ENCODE data around the gene PAN3. TPM values are rescaled to one million over a fixed set of nuclear protein-coding genes. Genes with fewer than 3 reads are reported as not detected.

PAN3 gene
- total RNA-seq, 1 experiment from 2014 or later, result 32.9 TPM

DNA sequence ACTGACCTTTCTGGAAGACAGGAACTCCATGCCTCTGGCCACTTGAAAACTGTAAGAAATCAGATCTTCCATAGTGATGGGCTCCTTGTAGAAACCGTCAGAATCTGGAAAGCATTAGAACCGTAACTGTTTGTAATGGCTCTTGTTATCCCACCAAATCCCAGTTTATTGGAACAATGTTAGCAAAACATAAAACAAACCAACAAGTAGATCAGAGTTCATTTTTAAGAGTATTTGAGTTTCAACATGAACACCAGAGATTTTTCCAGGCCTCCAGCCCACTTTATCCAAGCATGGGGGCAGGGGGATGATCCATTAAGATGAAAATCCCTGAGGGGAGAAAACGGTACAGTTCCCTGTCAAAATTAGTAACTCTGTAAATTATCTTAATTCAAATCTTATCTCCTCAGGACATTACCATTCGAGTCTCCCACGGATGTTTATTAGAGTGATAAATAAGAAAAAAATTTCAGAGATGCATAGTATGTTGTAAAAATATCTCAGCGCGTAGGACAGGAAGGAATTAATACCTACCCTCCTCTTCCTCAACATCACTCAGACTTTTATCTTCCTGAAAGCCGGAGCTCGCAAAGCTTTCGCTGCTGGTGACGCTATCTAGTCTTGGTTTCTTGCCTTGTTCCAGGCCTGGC is 184.0 kb downstream of the PAN3 start:
- intact Hi-C loops (cut with micrococcal nuclease), result no loop called here
- no TSS peak for BruUV-seq (replicated peaks)
- DNase-seq (ENCODE audit: unreplicated experiment), result no peak
- ChIA-PET POLR2A (no interaction called here), CTCF (interaction anchor here (0.7 to 4.7 kb wide), 8 partner anchors 16 to 1241 kb away, joined by 3 to 85 read pairs (median 3); no protein-coding TSS in a partner anchor)
- TF ChIP-seq CTCF (IDR thresholded peaks at IDR 0.05; ENCODE audit: unreplicated experiment), result no peak
- Mint-ChIP-seq H3K36me3 (ENCODE audit: insufficient read depth, unreplicated experiment) (no peaks in the 10 kb centered on the region), H3K9me3 (ENCODE audit: unreplicated experiment) (no peaks in the 10 kb centered on the region), H3K4me3 (ENCODE audit: unreplicated experiment) (no peak overlapping the region), H3K27me3 (ENCODE audit: insufficient read depth, unreplicated experiment) (no peaks in the 10 kb centered on the region), H3K27ac (ENCODE audit: low read depth, unreplicated experiment) (no peak overlapping the region), H3K4me1 (ENCODE audit: insufficient read depth, unreplicated experiment) (no peaks in the 10 kb centered on the region)

GRCh38 chr13:28324181-28324789 is 185.9 kb downstream of the PAN3 start:
- peak; percentile 78 for TF ChIP-seq CTCF (IDR thresholded peaks at IDR 0.05; ENCODE audit: unreplicated experiment)
- Mint-ChIP-seq H3K9me3 (ENCODE audit: unreplicated experiment) (no peaks in the 10 kb centered on the region), H3K27me3 (ENCODE audit: insufficient read depth, unreplicated experiment) (no peaks in the 10 kb centered on the region), H3K4me3 (ENCODE audit: unreplicated experiment) (no peak overlapping the region), H3K36me3 (ENCODE audit: insufficient read depth, unreplicated experiment) (no peaks in the 10 kb centered on the region), H3K27ac (ENCODE audit: low read depth, unreplicated experiment) (no peak overlapping the region), H3K4me1 (ENCODE audit: insufficient read depth, unreplicated experiment) (no peaks in the 10 kb centered on the region)
- ChIA-PET CTCF (interaction anchor here (0.6 to 4.7 kb wide), 38 partner anchors 8 to 1749 kb away, joined by 3 to 85 read pairs (median 4); no protein-coding TSS in a partner anchor), POLR2A (interaction anchor here (0.9 kb wide), 1 partner anchor 332 kb away, joined by 3 read pairs; no protein-coding TSS in a partner anchor)
- DNase-seq (ENCODE audit: unreplicated experiment), result peak; percentile 80
- intact Hi-C loops (cut with micrococcal nuclease), result loop anchor here (1.0 to 2.0 kb wide), 3 partner anchors 312 to 1039 kb away; no protein-coding TSS in a partner anchor
- no TSS peak for BruUV-seq (replicated peaks)

DNA sequence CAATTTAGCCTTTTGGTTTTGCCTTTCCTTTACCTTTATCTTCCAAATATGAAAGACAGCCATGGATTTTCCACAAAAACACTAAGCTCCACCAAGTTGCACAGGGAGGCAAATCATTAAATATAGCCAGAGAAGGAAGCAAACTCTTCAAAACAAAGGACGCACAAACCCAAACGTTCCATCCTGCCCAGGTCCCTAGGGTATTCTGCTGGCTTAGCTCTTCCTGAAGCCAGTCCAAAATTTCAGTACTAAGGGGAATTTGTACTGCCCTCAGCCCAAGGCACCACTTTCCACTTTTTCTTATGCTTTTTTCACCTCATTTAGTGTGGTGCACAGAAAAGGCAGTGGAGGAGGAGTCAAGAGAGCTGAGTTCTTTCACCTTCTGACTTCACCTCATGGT is 186.7 kb downstream of the PAN3 start:
- no peak overlapping the region for H3K27ac Mint-ChIP-seq (ENCODE audit: low read depth, unreplicated experiment)
- no peak for TF ChIP-seq CTCF (IDR thresholded peaks at IDR 0.05; ENCODE audit: unreplicated experiment)
- H3K4me1 Mint-ChIP-seq (ENCODE audit: insufficient read depth, unreplicated experiment), result no peaks in the 10 kb centered on the region
- H3K4me3 Mint-ChIP-seq (ENCODE audit: unreplicated experiment), result no peak overlapping the region
- ChIA-PET CTCF (interaction anchor here (0.6 to 4.7 kb wide), 26 partner anchors 9 to 1748 kb away, joined by 3 to 85 read pairs (median 4); no protein-coding TSS in a partner anchor), POLR2A (interaction anchor here (0.9 kb wide), 1 partner anchor 331 kb away, joined by 3 read pairs; no protein-coding TSS in a partner anchor)
- H3K9me3 Mint-ChIP-seq (ENCODE audit: unreplicated experiment), result no peaks in the 10 kb centered on the region
- no peaks in the 10 kb centered on the region for H3K27me3 Mint-ChIP-seq (ENCODE audit: insufficient read depth, unreplicated experiment)
- DNase-seq (ENCODE audit: unreplicated experiment), result no peak
- no peaks in the 10 kb centered on the region for H3K36me3 Mint-ChIP-seq (ENCODE audit: insufficient read depth, unreplicated experiment)
- BruUV-seq (replicated peaks), result no TSS peak
- intact Hi-C loops (cut with micrococcal nuclease), result loop anchor here (2.0 kb wide), 1 partner anchor 1038 kb away; no protein-coding TSS in a partner anchor

DNA sequence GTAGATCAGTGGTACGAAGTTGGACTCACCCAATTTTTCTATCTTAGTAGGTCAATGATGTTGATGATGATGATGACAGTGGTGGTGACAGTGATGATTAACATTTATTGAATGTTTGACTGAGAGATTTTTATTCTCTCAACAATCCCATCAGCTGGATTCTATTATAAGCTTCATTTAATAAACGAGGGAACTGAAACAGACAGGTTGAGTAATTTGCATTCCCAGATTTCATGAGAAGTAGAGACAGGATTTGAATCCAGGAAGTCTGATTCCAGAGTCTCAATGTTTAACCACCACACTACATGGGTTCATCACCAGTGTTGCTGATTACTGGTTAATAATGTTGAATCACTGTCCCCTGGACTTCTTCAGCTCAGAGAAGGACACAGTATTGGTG is 187.7 kb downstream of the PAN3 start:
- no peak for DNase-seq (ENCODE audit: unreplicated experiment)
- ChIA-PET POLR2A (no interaction called here), CTCF (interaction anchor here (0.6 to 4.7 kb wide), 9 partner anchors 11 to 330 kb away, joined by 3 to 85 read pairs (median 5); no protein-coding TSS in a partner anchor)
- no peaks in the 10 kb centered on the region for H3K36me3 Mint-ChIP-seq (ENCODE audit: insufficient read depth, unreplicated experiment)
- no TSS peak for BruUV-seq (replicated peaks)
- H3K27me3 Mint-ChIP-seq (ENCODE audit: insufficient read depth, unreplicated experiment), result no peaks in the 10 kb centered on the region
- no peaks in the 10 kb centered on the region for H3K9me3 Mint-ChIP-seq (ENCODE audit: unreplicated experiment)
- no peaks in the 10 kb centered on the region for H3K4me1 Mint-ChIP-seq (ENCODE audit: insufficient read depth, unreplicated experiment)
- H3K27ac Mint-ChIP-seq (ENCODE audit: low read depth, unreplicated experiment), result no peak overlapping the region
- no peak overlapping the region for H3K4me3 Mint-ChIP-seq (ENCODE audit: unreplicated experiment)
- intact Hi-C loops (cut with micrococcal nuclease), result no loop called here
- no peak for TF ChIP-seq CTCF (IDR thresholded peaks at IDR 0.05; ENCODE audit: unreplicated experiment)

All from MCF 10A (cell line).